Ishikawa (cell line): Measurements from ENCODE around the gene MYRIP.

Source experiments
- CEBPB ChIP-seq: IDR thresholded peaks from 2 replicates; pipeline ENCODE4 v1.6.1; 2012
- CREB1 ChIP-seq: IDR thresholded peaks from 2 replicates; pipeline ENCODE4 v1.6.1; 2012; ENCODE audit warnings: low read depth
- EGR1 ChIP-seq: IDR thresholded peaks from 2 replicates; pipeline ENCODE4 v1.6.1; 2012
- EP300 ChIP-seq: IDR thresholded peaks from 2 replicates; pipeline ENCODE4 v1.6.1; 2012; ENCODE audit warnings: borderline replicate concordance
- FOXM1 ChIP-seq: IDR thresholded peaks from 2 replicates; pipeline ENCODE4 v1.6.1; 2012; ENCODE audit warnings: low read depth, borderline replicate concordance
- NFIC ChIP-seq: IDR thresholded peaks from 2 replicates; pipeline ENCODE4 v1.6.1; 2012
- RAD21 ChIP-seq: IDR thresholded peaks from 2 replicates; pipeline ENCODE4 v1.6.1; 2012; ENCODE audit warnings: low read depth
- TAF1 ChIP-seq: IDR thresholded peaks from 2 replicates; pipeline ENCODE4 v1.6.1; 2012; ENCODE audit warnings: low read depth, mild to moderate bottlenecking
- TCF12 ChIP-seq: IDR thresholded peaks from 2 replicates; pipeline ENCODE4 v1.6.1; 2012; ENCODE audit warnings: low read depth
- TEAD4 ChIP-seq: IDR thresholded peaks from 2 replicates; pipeline ENCODE4 v1.6.1; 2012
- YY1 ChIP-seq: IDR thresholded peaks from 2 replicates; pipeline ENCODE4 v1.6.1; 2012; ENCODE audit warnings: low read depth
- ZBTB7A ChIP-seq: IDR thresholded peaks from 2 replicates; pipeline ENCODE4 v1.6.1; 2012; ENCODE audit warnings: low read depth
- TF ChIP-seq, protein P1 (sequence below): IDR thresholded peaks from 2 replicates; pipeline ENCODE4 v1.6.1; 2012
- TF ChIP-seq, protein P2 (sequence below): IDR thresholded peaks from 2 replicates; pipeline ENCODE4 v1.6.1; 2012; ENCODE audit warnings: low read depth, mild to moderate bottlenecking
- TF ChIP-seq, protein P3 (sequence below): IDR thresholded peaks from 2 replicates; pipeline ENCODE4 v1.6.1; 2012

Gene MYRIP

DNA sequence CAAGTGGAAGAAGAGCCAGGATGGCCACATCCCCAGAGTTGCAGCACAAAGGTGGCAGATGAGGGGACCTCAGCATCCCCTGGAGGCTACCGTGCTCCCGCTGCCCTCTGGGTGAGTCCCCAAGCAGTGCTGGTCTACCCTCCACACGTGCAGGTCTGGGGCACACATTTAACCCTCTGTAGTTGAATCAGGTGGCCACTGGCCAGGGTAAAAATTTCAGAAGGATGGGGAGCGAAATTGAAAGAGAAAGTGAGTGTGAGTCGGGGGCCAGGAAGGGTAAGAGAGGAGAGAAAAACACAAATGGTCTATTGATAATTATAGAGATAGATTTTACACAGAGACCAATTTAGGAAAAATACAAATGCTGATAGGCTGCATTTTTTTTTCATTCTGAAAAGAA lies 360.6 kb downstream of the MYRIP start:
- TF ChIP-seq CEBPB: no peak
- no peak for TF ChIP-seq NFIC
- TF ChIP-seq, protein P1, sequence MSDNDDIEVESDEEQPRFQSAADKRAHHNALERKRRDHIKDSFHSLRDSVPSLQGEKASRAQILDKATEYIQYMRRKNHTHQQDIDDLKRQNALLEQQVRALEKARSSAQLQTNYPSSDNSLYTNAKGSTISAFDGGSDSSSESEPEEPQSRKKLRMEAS: no peak
- no peak for TF ChIP-seq CREB1
- TF ChIP-seq YY1: no peak
- TF ChIP-seq, protein P2, sequence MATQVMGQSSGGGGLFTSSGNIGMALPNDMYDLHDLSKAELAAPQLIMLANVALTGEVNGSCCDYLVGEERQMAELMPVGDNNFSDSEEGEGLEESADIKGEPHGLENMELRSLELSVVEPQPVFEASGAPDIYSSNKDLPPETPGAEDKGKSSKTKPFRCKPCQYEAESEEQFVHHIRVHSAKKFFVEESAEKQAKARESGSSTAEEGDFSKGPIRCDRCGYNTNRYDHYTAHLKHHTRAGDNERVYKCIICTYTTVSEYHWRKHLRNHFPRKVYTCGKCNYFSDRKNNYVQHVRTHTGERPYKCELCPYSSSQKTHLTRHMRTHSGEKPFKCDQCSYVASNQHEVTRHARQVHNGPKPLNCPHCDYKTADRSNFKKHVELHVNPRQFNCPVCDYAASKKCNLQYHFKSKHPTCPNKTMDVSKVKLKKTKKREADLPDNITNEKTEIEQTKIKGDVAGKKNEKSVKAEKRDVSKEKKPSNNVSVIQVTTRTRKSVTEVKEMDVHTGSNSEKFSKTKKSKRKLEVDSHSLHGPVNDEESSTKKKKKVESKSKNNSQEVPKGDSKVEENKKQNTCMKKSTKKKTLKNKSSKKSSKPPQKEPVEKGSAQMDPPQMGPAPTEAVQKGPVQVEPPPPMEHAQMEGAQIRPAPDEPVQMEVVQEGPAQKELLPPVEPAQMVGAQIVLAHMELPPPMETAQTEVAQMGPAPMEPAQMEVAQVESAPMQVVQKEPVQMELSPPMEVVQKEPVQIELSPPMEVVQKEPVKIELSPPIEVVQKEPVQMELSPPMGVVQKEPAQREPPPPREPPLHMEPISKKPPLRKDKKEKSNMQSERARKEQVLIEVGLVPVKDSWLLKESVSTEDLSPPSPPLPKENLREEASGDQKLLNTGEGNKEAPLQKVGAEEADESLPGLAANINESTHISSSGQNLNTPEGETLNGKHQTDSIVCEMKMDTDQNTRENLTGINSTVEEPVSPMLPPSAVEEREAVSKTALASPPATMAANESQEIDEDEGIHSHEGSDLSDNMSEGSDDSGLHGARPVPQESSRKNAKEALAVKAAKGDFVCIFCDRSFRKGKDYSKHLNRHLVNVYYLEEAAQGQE: no peak
- TF ChIP-seq RAD21: no peak
- no peak for TF ChIP-seq TAF1
- no peak for TF ChIP-seq EGR1
- TF ChIP-seq TEAD4: no peak
- no peak for TF ChIP-seq EP300
- TF ChIP-seq, protein P3, sequence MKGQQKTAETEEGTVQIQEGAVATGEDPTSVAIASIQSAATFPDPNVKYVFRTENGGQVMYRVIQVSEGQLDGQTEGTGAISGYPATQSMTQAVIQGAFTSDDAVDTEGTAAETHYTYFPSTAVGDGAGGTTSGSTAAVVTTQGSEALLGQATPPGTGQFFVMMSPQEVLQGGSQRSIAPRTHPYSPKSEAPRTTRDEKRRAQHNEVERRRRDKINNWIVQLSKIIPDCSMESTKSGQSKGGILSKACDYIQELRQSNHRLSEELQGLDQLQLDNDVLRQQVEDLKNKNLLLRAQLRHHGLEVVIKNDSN: no peak
- no peak for TF ChIP-seq ZBTB7A
- TF ChIP-seq FOXM1: no peak
- TF ChIP-seq TCF12: no peak

DNA sequence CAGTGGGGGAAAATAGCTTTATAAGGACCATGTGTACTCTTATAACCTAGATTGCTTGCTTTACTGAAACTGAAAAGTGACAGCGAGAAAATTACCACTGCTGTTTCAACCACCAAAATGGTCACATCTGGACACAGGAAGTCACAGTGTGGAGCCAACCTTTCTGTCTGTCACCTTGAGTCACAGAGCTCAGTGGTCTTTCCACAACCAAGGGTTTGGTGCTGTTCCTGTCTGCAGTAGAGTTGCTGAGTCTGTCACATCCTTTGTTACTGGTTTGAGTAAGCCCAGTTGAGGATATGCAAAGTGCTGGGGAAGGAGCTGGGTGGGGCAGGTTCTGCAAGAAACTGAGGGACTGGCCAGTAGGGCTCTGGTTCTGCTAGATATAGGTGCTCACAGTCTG lies 361.0 kb downstream of the MYRIP start:
- TF ChIP-seq EGR1 (no peak), CEBPB (no peak), FOXM1 (no peak), TEAD4 (no peak), NFIC (no peak), CREB1 (no peak), YY1 (no peak)
- TF ChIP-seq, protein P3: no peak

DNA sequence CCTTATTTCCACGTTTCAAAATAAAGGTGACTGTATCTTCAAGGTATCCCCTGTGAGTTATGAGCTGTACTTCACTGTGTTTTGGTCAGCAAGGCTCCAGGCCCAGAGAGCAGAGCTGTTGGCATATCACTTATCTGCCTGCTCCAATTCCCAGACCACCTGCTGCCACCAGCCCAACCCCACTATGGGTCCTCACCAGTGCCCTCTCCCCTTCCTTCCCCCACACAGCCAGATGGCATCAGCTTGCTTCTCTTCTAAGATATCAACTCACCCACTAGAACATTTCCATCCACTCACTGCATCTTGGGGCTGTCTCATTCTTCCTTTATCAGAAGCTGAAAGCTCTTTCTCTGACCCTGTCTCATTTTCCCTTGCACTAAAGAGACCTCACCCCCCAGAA lies 363.2 kb downstream of the MYRIP start:
- TF ChIP-seq TEAD4 (no peak), ZBTB7A (no peak), YY1 (no peak), CEBPB (no peak), EGR1 (no peak)

DNA sequence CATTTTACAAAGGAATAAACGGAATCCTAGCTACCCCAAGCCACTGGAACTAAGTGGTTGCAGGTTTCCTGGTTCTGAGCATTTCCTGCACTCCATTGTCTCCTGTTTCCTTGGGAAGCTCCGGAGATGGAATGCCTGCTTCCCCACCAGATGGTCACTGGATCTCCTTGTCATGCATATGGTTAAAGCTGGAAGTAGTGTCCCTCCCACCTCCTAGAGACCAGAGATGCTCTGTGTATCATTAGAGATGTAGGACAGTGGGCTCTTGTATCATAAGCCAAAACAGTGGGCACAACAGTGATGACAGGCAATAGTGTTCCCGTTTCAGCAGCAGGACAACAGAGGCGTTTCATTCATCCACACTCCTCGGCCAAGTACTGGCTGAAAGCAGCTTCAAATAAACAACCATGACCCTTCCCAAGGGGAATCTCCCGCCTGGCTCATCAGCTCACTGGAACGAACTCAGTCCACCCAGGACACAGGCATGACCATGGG lies 363.9 kb downstream of the MYRIP start:
- no peak for TF ChIP-seq TAF1
- TF ChIP-seq, protein P2: no peak
- no peak for TF ChIP-seq CEBPB
- no peak for TF ChIP-seq TCF12
- TF ChIP-seq NFIC: no peak
- TF ChIP-seq YY1: no peak
- TF ChIP-seq ZBTB7A: no peak
- TF ChIP-seq EGR1: no peak
- TF ChIP-seq TEAD4: no peak
- TF ChIP-seq, protein P1: no peak

DNA sequence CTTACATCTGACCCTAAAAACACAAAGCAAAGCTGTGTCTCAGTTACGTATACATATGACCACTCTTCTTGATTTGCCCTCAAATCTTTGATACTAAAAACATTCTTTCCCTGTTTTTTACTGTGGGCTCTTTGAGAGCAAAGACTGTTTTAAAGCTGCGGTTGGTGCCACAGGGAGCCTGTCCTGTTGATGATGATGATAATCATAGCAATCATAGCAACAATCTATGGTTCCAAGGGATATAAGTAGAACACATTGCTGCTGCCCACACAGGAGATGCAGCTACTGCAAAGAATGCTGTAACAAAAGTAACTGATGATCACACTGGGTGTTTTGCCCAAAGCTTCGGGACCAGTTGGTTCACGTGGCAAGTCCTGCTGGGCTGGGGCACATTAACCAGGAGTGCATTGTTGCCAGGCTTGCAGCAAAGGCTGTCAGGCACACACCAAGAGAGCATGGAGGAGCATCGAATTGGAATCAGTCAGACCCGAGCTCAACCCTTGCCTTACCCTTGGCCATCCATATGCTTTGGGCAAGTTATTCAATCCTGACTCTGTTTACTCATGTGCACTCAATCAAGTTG lies 368.7 kb downstream of the MYRIP start:
- TF ChIP-seq CREB1 (no peak), RAD21 (no peak), YY1 (no peak), NFIC (no peak), TEAD4 (no peak), EGR1 (no peak), TCF12 (no peak)
- TF ChIP-seq, protein P1: no peak
- TF ChIP-seq, protein P3: no peak
- TF ChIP-seq, protein P2: no peak
